Peyer's patch (tissue), 4 donors: ENCODE results near the gene UFSP1. TPM values are rescaled to one million over a fixed set of nuclear protein-coding genes. Genes with fewer than 3 reads are reported as not detected.
A peak's percentile ranks its signal among the peaks of the same experiment; 100 is the strongest.

Experiments
- DNase-seq, 3 donors: peaks; one replicate each; pipeline ENCODE4 v3.0.0-alpha.2; 2017 to 2019
- H3K27ac ChIP-seq, 4 donors: fragments of 200-600 bp; sonication (generic); one replicate each; pipeline ENCODE4 v1.5.1; 2016 to 2019
- H3K27me3 ChIP-seq, 2 donors: fragments of 200-600 bp; sonication (generic); one replicate each; pipeline ENCODE4 v1.5.1; 2019
- H3K36me3 ChIP-seq, 3 donors: fragments of 200-600 bp; sonication (generic); one replicate each; pipeline ENCODE4 v1.5.1; 2016 to 2019
- H3K4me1 ChIP-seq, 4 donors: fragments of 200-600 bp; sonication (generic); one replicate each; pipeline ENCODE4 v1.5.1; 2016 to 2019
- H3K4me3 ChIP-seq, 4 donors: fragments of 200-600 bp; sonication (generic); 1 replicate in 3 of 4; 2 replicates in 1 of 4; pipeline ENCODE4 v1.5.1; 2016 to 2019; ENCODE audit warnings: mild to moderate bottlenecking in 1 of 4
- H3K9me3 ChIP-seq, 4 donors: fragments of 200-600 bp; sonication (generic); one replicate each; pipeline ENCODE4 v1.5.1; 2016 to 2019; ENCODE audit warnings: mild to moderate bottlenecking in 1 of 4
- POLR2A ChIP-seq, 2 donors: fragments of 450-650 bp; IDR thresholded peaks; one replicate each; pipeline ENCODE4 v1.5.1; 2017; ENCODE audit warnings: antibody characterized with exemption in 2 of 2, mild to moderate bottlenecking in 2 of 2, moderate library complexity in 2 of 2
- total RNA-seq, 4 donors: library from RNA; depleted of rRNA; stranded (reverse); fragments of >200 nt; gene quantifications; one replicate each; pipeline ENCODE4 v1.1.0, GENCODE V29; 2016
- TF ChIP-seq, protein P1 (sequence below), 6 experiments: fragments of 450-650 bp in 4 of 6; fragments of 200-600 bp in 2 of 6; sonication (generic) in 1 of 6; IDR thresholded peaks; one replicate each; pipeline ENCODE4 v1.5.1; 2017 to 2019; ENCODE audit warnings: antibody characterized with exemption in 6 of 6, mild to moderate bottlenecking in 3 of 6, moderate library complexity in 1 of 6

The UFSP1 gene
- total RNA-seq, 4 donors from 2014 or later: 4.1 to 7.0 (median 5.2) TPM

DNA sequence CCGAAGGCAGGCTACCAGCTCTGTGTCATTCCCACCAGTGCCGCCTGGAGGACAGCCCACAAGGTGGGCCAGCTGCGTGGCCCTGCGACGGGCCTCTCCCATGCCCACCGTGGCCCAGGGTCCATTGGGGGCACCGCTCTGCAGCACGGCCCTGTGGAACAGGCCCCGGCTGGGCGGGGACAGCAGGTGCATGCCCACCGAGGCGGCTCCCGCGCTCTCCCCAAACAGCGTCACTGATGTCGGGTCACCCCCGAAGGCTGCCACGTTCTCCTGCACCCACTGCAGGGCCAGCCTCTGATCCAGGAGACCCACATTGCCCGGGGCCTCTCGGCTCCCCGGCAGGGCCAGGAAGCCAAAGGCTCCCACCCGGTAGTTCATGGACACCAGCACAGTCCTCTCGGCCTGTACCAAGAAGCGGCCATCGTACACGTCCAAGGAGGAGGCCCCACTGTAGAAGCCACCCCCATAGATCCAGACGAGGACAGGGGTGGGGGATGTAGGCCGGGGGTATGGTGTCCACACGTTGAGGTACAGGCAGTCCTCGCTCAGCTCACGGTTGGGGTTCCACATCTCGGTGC is 3.9 kb upstream of the UFSP1 start:
- H3K27me3 ChIP-seq: peaks cover 0 to 16% of the 10 kb centered on the region in 2 donors
- H3K4me3 ChIP-seq: no peak overlapping the region
- H3K27ac ChIP-seq: no peak overlapping the region
- no peaks in the 10 kb centered on the region for H3K9me3 ChIP-seq
- TF ChIP-seq POLR2A (IDR thresholded peaks at IDR 0.05): no peak
- TF ChIP-seq, protein P1, sequence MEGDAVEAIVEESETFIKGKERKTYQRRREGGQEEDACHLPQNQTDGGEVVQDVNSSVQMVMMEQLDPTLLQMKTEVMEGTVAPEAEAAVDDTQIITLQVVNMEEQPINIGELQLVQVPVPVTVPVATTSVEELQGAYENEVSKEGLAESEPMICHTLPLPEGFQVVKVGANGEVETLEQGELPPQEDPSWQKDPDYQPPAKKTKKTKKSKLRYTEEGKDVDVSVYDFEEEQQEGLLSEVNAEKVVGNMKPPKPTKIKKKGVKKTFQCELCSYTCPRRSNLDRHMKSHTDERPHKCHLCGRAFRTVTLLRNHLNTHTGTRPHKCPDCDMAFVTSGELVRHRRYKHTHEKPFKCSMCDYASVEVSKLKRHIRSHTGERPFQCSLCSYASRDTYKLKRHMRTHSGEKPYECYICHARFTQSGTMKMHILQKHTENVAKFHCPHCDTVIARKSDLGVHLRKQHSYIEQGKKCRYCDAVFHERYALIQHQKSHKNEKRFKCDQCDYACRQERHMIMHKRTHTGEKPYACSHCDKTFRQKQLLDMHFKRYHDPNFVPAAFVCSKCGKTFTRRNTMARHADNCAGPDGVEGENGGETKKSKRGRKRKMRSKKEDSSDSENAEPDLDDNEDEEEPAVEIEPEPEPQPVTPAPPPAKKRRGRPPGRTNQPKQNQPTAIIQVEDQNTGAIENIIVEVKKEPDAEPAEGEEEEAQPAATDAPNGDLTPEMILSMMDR (IDR thresholded peaks at IDR 0.05): no peak
- H3K36me3 ChIP-seq: peaks cover 0 to 2% (median 0%) of the 10 kb centered on the region in 3 donors
- no peak for DNase-seq
- peaks cover 7 to 63% (median 36%) of the 10 kb centered on the region in 4 donors for H3K4me1 ChIP-seq

DNA sequence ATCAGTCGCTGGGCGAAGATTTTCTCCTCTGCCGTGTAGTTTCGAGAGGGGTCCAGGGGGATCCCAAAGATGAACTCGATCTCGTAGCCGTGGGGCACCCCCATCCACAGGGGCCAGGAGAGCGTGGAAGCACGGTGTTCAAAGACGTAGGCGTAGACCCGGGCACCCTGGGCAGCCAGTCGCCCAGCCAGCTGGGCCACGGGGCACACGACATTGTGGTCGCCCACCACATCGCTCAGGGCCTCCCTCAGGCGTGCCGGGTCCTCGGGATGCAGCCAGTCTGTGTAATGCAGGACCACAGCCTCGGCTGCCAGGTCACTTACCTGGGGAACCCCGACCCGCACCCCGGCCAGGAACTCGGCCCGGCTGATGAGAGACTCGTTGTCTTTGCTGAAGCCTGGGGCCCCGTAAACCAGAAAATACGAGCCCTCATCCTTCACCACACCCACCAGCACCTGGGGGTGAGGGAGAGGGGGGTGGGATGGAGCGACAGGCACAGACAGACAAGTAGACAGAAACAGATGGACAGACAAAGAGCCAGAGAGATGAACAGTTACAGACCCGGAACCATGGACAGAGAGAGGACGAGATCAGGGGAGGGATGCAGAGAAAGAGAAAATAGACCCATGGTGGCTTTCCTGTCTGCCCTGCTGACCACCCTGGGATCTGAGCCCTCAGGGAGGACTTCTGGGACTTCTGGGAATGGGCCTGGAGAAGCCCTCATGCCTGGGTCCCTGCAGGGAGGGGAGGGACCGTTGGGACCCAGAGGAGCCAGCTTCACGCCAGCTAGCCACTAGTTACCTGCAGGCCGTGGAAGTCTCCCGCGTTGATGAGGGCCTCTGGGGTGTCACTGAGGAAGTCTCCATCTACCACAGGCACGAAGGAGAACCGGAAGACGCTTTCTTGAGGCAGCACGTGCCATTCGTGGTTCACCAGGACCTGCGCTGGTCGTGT is 3.1 kb upstream of the UFSP1 start:
- TF ChIP-seq, protein P1 (IDR thresholded peaks at IDR 0.05): no peak
- TF ChIP-seq POLR2A (IDR thresholded peaks at IDR 0.05): no peak
- H3K36me3 ChIP-seq: peaks cover 0 to 10% (median 0%) of the 10 kb centered on the region in 3 donors
- no peak for DNase-seq
- H3K4me1 ChIP-seq: peaks cover 7 to 66% (median 42%) of the 10 kb centered on the region in 4 donors
- no peaks in the 10 kb centered on the region for H3K9me3 ChIP-seq
- no peak overlapping the region for H3K4me3 ChIP-seq
- H3K27ac ChIP-seq: no peak overlapping the region
- peaks cover 0 to 16% of the 10 kb centered on the region in 2 donors for H3K27me3 ChIP-seq

DNA sequence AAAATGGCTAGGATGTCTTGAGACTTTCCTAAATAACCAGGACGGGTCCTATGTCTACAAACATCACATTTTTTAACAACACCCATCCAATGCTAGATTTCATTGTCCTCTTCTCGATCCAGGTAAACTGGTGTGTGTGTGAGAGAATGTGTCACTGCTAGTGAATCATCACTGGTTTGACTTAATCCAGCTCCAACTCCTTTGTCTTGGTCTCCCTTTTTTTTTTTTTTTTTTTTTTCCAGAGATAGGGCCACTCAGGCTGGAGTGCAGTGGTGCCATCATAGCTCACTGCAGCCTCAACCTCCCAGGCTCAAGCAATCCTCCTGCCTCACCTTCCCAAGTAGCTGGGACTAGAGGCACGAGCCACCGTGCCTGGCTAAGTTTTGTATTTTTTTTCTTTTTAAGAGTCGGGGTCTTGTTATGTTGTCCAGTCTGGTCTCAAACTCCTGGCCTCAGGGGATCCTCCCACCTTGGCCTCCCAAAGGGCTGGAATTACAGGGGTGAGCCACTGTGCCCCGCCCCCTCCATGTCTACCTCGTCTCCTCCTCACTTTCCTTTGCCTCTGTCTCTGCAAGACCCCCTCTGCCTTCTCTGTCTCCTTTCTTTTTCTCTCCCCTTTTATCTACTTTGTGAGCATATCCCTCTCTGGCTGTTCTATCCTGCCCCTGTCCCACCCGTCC is 2.2 kb upstream of the UFSP1 start:
- no peak for TF ChIP-seq POLR2A (IDR thresholded peaks at IDR 0.05)
- TF ChIP-seq, protein P1 (IDR thresholded peaks at IDR 0.05): no peak
- H3K4me3 ChIP-seq: no peak overlapping the region
- no peak for DNase-seq
- no peak overlapping the region for H3K27ac ChIP-seq
- H3K9me3 ChIP-seq: no peaks in the 10 kb centered on the region
- H3K27me3 ChIP-seq: peaks cover 0 to 16% of the 10 kb centered on the region in 2 donors
- peaks cover 0 to 19% (median 0%) of the 10 kb centered on the region in 3 donors for H3K36me3 ChIP-seq
- peaks cover 7 to 67% (median 48%) of the 10 kb centered on the region in 4 donors for H3K4me1 ChIP-seq

DNA sequence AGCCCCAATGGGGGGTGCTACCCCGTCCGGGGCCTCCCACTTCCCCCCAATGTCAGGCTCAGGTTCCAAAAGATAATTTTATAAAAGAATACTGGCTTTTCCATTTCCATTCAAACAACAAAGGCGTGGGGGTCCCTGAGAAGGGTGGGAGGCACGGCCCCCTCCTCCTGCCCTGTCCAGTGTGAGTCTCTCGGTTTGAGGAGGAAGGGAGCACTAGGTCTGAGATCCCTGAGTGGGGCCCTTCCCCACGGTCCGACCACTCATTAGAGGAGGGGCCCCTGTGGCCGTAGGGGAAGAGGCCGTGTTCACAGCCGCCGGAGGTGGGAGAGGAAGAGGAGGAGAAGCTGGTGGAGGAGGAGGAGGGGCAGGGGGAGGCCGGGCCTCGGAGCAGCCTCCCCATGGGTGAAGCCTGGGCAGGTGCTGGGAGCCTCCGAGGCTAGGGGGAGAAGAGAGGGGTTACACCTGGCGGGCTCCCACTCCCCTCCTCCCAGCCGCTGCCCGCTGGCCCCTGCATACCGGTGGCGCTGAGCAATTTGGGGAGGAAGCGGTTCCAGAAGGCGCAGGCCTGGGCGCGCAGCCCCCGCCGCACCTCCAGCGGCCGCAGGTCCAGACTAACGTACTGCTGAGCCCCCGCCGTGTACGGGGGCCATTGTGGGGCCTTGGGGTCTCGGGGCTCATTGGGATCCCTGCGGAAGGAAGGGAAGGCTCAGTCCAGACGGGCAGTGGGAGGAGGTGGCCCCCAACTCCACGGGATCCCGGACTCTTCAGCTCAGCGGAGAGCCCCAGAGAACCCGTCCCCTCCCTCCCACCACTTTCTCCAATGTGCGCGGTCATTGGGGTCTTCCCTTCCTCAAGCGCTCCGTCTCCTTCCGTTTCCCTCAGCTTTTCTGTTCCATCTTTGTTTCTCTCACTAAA is 1.4 kb upstream of the UFSP1 start:
- H3K36me3 ChIP-seq: peaks cover 0 to 27% (median 0%) of the 10 kb centered on the region in 3 donors
- H3K4me3 ChIP-seq: peak overlapping the region; percentile 57 to 78 (median 66)
- peaks cover 0 to 8% of the 10 kb centered on the region in 2 donors for H3K27me3 ChIP-seq
- H3K4me1 ChIP-seq: peaks cover 7 to 59% (median 43%) of the 10 kb centered on the region in 4 donors
- DNase-seq: no peak
- H3K27ac ChIP-seq: peak overlapping the region; percentile 82 to 92 (median 87)
- no peak for TF ChIP-seq POLR2A (IDR thresholded peaks at IDR 0.05)
- TF ChIP-seq, protein P1 (IDR thresholded peaks at IDR 0.05): no peak
- no peaks in the 10 kb centered on the region for H3K9me3 ChIP-seq
